ENCODE measurements around the gene MSH2. TPM values are rescaled to one million over a fixed set of nuclear protein-coding genes. Genes with fewer than 3 reads are reported as not detected.

The MSH2 gene
- total RNA-seq, 2 donors from 2014 or later = 126 to 135 TPM

DNA sequence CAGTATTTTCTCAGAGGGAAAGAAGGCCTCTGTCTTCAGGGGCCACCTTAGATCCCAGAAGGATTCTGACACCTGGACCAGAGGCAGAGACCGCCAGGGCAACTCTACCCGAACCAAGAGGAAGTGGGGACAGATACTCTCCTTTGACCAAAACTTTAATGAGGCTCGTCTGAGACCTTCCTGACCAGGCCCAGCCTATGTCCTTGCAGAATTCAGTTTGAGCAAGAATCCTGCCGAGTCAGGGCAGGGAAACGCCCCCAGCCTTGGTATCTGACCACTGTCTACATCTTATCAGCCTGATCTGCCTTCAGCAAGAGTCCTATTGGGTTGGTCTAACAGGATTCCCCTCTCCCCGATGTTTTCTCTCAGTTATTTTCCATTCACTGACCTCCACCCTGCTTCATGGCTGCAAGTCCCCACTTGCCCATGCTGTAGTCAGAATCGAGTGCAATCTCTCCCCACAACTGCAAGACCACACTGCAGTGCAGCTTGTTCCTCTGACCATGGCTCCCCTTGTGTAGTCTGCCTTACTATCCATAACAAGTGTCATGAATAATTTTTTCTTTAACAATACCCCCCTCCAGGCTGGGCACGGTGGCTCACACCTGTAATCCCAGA is 95.0 kb downstream of the MSH2 start:
- no peak overlapping the region for H3K27ac ChIP-seq (ENCODE audit: low read depth, low read length)
- Mint-ChIP-seq H3K36me3 (ENCODE audit: low read depth) (peaks cover 31% of the 10 kb centered on the region), H3K9me3 (peaks cover 48% of the 10 kb centered on the region), H3K27me3 (ENCODE audit: insufficient read depth) (no peaks in the 10 kb centered on the region), H3K4me3 (no peak overlapping the region), H3K4me1 (peaks cover 6% of the 10 kb centered on the region), H3K27ac (no peak overlapping the region)
- no peaks in the 10 kb centered on the region for H3K27me3 ChIP-seq (ENCODE audit: control insufficient read depth, insufficient read depth, low read length, poor library complexity, severe bottlenecking)
- no peak overlapping the region for H3K4me3 ChIP-seq (ENCODE audit: low read length)
- peaks cover 34% of the 10 kb centered on the region for H3K9me3 ChIP-seq (ENCODE audit: control insufficient read depth, low read length)
- H3K4me1 ChIP-seq (ENCODE audit: control insufficient read depth, insufficient read depth, low read length) = no peaks in the 10 kb centered on the region
- H3K9ac ChIP-seq (ENCODE audit: extremely low read depth, low read length, poor library complexity, severe bottlenecking) = no peak overlapping the region
- TF ChIP-seq, protein P1, sequence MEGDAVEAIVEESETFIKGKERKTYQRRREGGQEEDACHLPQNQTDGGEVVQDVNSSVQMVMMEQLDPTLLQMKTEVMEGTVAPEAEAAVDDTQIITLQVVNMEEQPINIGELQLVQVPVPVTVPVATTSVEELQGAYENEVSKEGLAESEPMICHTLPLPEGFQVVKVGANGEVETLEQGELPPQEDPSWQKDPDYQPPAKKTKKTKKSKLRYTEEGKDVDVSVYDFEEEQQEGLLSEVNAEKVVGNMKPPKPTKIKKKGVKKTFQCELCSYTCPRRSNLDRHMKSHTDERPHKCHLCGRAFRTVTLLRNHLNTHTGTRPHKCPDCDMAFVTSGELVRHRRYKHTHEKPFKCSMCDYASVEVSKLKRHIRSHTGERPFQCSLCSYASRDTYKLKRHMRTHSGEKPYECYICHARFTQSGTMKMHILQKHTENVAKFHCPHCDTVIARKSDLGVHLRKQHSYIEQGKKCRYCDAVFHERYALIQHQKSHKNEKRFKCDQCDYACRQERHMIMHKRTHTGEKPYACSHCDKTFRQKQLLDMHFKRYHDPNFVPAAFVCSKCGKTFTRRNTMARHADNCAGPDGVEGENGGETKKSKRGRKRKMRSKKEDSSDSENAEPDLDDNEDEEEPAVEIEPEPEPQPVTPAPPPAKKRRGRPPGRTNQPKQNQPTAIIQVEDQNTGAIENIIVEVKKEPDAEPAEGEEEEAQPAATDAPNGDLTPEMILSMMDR (conservative IDR thresholded peaks at IDR 0.05) = no peak
- H3K36me3 ChIP-seq (ENCODE audit: control insufficient read depth, insufficient read depth, low read length) = no peaks in the 10 kb centered on the region
- DNase-seq = peak; percentile 23
- 94 to 95% methylated on average over 6 to 8 of the region's 8 CpGs for WGBS, 2 experiments (ENCODE audit: insufficient coverage in 1 of 2, insufficient read length in 1 of 2)

DNA sequence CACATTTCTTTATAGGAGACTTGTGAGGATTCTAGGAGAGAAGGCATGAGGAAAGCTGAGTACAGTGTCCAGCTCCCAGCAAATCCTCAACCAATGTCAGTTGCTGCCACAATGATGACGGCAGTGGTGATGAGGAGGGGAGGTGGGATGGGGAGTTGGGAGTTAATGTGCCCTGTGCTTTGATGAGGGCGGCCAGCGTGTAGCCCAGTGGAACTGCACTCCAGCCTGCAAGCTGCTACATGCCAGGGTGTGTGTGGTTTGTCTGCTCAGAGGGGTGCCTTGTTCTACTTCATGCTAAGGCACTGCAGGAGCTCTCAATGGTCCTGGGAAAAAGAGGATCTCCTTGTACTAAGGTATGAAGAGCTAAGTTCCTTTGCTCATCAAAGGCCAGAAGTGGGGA is 96.1 kb downstream of the MSH2 start:
- Histone ChIP-seq H3K27me3 (ENCODE audit: control insufficient read depth, insufficient read depth, low read length, poor library complexity, severe bottlenecking) (no peaks in the 10 kb centered on the region), H3K9me3 (ENCODE audit: control insufficient read depth, low read length) (peaks cover 34% of the 10 kb centered on the region), H3K36me3 (ENCODE audit: control insufficient read depth, insufficient read depth, low read length) (no peaks in the 10 kb centered on the region), H3K4me3 (ENCODE audit: low read length) (no peak overlapping the region), H3K27ac (ENCODE audit: low read depth, low read length) (no peak overlapping the region), H3K4me1 (ENCODE audit: control insufficient read depth, insufficient read depth, low read length) (no peaks in the 10 kb centered on the region), H3K9ac (ENCODE audit: extremely low read depth, low read length, poor library complexity, severe bottlenecking) (no peak overlapping the region)
- Mint-ChIP-seq H3K4me1 (peaks cover 6% of the 10 kb centered on the region), H3K36me3 (ENCODE audit: low read depth) (peaks cover 31% of the 10 kb centered on the region), H3K27ac (no peak overlapping the region), H3K9me3 (peaks cover 54% of the 10 kb centered on the region), H3K4me3 (no peak overlapping the region), H3K27me3 (ENCODE audit: insufficient read depth) (no peaks in the 10 kb centered on the region)
- no peak for DNase-seq
- 95 to 97% methylated on average over 2 to 3 of the region's 3 CpGs for WGBS, 2 experiments (ENCODE audit: insufficient coverage in 1 of 2, insufficient read length in 1 of 2)
- TF ChIP-seq, protein P1 (conservative IDR thresholded peaks at IDR 0.05) = no peak

DNA sequence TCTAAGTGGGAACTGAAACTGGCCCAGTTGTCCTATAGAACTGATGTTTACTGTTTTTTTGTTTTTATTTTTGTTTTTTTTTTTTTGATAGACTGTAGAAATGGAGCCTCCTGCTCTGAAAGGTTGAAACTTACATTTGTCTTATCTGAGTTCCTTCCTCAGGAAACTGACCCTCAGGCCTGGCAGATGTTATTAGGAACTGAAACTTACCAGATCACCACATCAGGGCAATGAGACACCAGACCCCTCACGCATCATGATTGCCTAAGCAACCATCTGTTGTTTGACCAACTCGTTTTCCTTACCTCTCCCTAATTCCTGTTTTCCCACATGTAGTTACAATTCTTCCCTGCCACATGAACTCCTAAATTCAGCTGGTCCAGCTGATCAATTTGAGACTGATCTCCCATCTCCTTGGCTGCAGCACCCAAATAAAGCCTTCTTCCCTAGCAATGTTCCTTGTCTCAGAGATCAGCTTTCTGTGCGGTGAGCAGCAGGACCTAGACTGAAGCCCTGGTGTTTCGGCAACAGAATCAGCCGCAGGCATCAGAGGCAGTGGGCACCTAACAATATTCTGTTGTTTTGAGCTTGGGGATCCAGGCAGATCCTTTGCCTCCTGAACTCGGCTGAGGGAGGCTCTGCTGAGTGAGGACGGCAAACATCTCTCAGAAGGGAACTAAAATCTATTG is 96.8 kb downstream of the MSH2 start:
- no peaks in the 10 kb centered on the region for H3K4me1 ChIP-seq (ENCODE audit: control insufficient read depth, insufficient read depth, low read length)
- TF ChIP-seq, protein P1 (conservative IDR thresholded peaks at IDR 0.05) = no peak
- H3K27ac Mint-ChIP-seq = no peak overlapping the region
- H3K27ac ChIP-seq (ENCODE audit: low read depth, low read length) = no peak overlapping the region
- H3K4me1 Mint-ChIP-seq = peaks cover 6% of the 10 kb centered on the region
- H3K9me3 Mint-ChIP-seq = peaks cover 61% of the 10 kb centered on the region
- peak; percentile 22 for DNase-seq
- 94 to 100% methylated on average over 6 to 7 of the region's 7 CpGs for WGBS, 2 experiments (ENCODE audit: insufficient coverage in 1 of 2, insufficient read length in 1 of 2)
- H3K4me3 ChIP-seq (ENCODE audit: low read length) = no peak overlapping the region
- H3K9ac ChIP-seq (ENCODE audit: extremely low read depth, low read length, poor library complexity, severe bottlenecking) = no peak overlapping the region
- H3K36me3 ChIP-seq (ENCODE audit: control insufficient read depth, insufficient read depth, low read length) = no peaks in the 10 kb centered on the region
- H3K27me3 Mint-ChIP-seq (ENCODE audit: insufficient read depth) = no peaks in the 10 kb centered on the region
- H3K27me3 ChIP-seq (ENCODE audit: control insufficient read depth, insufficient read depth, low read length, poor library complexity, severe bottlenecking) = no peaks in the 10 kb centered on the region
- H3K36me3 Mint-ChIP-seq (ENCODE audit: low read depth) = peaks cover 36% of the 10 kb centered on the region
- peaks cover 39% of the 10 kb centered on the region for H3K9me3 ChIP-seq (ENCODE audit: control insufficient read depth, low read length)
- H3K4me3 Mint-ChIP-seq = no peak overlapping the region
